Trophoblast cell (in vitro differentiated cells and primary cell): ENCODE data around the gene ATP6V1B1. TPM values are rescaled to one million over a fixed set of nuclear protein-coding genes. Genes with fewer than 3 reads are reported as not detected.

Source experiments
- DNase-seq, 2 donors: peaks; one replicate each; pipeline ENCODE4 v3.0.0-alpha.2; 2016
- H2AFZ ChIP-seq: 2 replicates; pipeline ENCODE4 v1.6.1; 2013; ENCODE audit warnings: low read length, moderate library complexity, mild to moderate bottlenecking; ENCODE audit not compliant: insufficient read depth, poor library complexity
- H2AK5ac ChIP-seq: 2 replicates; pipeline ENCODE4 v1.6.1; 2013; ENCODE audit warnings: mild to moderate bottlenecking, low read length
- H2BK120ac ChIP-seq: 2 replicates; pipeline ENCODE4 v1.6.1; 2013; ENCODE audit warnings: low read length, mild to moderate bottlenecking, moderate library complexity; ENCODE audit not compliant: insufficient read depth, poor library complexity
- H2BK12ac ChIP-seq: 2 replicates; pipeline ENCODE4 v1.6.1; 2013; ENCODE audit warnings: mild to moderate bottlenecking, low read length, moderate library complexity
- H2BK5ac ChIP-seq: 2 replicates; pipeline ENCODE4 v1.6.1; 2013; ENCODE audit warnings: low read length, low read depth, moderate library complexity, mild to moderate bottlenecking; ENCODE audit not compliant: poor library complexity
- H3K14ac ChIP-seq: 2 replicates; pipeline ENCODE4 v1.6.1; 2013; ENCODE audit warnings: mild to moderate bottlenecking, low read length
- H3K18ac ChIP-seq: 2 replicates; pipeline ENCODE4 v1.6.1; 2013; ENCODE audit warnings: mild to moderate bottlenecking, low read length
- H3K23ac ChIP-seq: 2 replicates; pipeline ENCODE4 v1.6.1; 2013; ENCODE audit warnings: low read length
- H3K27ac ChIP-seq: 2 replicates; pipeline ENCODE4 v1.5.1; 2013; ENCODE audit warnings: low read depth, mild to moderate bottlenecking, inconsistent platforms, low read length, moderate library complexity
- H3K27me3 ChIP-seq: 2 replicates; pipeline ENCODE4 v1.6.1; 2013; ENCODE audit warnings: inconsistent platforms, mild to moderate bottlenecking, low read length, moderate library complexity; ENCODE audit not compliant: insufficient read depth
- H3K36me3 ChIP-seq, 2 experiments: 1 replicate in 1 of 2; 2 replicates in 1 of 2; pipeline ENCODE4 v1.6.1; 2013; ENCODE audit warnings: low read length in 2 of 2, mild to moderate bottlenecking in 2 of 2, moderate library complexity in 1 of 2; ENCODE audit not compliant: insufficient read depth in 2 of 2, control insufficient read depth in 1 of 2
- H3K4ac ChIP-seq: 2 replicates; pipeline ENCODE4 v1.6.1; 2013; ENCODE audit warnings: low read depth, mild to moderate bottlenecking, low read length, moderate library complexity
- H3K4me1 ChIP-seq, 2 experiments: 1 replicate in 1 of 2; 2 replicates in 1 of 2; pipeline ENCODE4 v1.6.1; 2013; ENCODE audit warnings: low read length in 2 of 2, mild to moderate bottlenecking in 2 of 2, moderate library complexity in 1 of 2; ENCODE audit not compliant: insufficient read depth in 2 of 2, control insufficient read depth in 1 of 2
- H3K4me2 ChIP-seq: 2 replicates; pipeline ENCODE4 v1.6.1; 2013; ENCODE audit warnings: inconsistent platforms, mild to moderate bottlenecking, low read length, moderate library complexity
- H3K4me3 ChIP-seq: 2 replicates; pipeline ENCODE4 v1.5.1; 2013; ENCODE audit warnings: mild to moderate bottlenecking, low read depth, low read length, inconsistent platforms
- H3K79me1 ChIP-seq: one replicate; pipeline ENCODE4 v1.6.1; 2013; ENCODE audit warnings: low read length
- H3K79me2 ChIP-seq: 2 replicates; pipeline ENCODE4 v1.6.1; 2013; ENCODE audit warnings: low read length, mild to moderate bottlenecking; ENCODE audit not compliant: control insufficient read depth, insufficient read depth, poor library complexity
- H3K9ac ChIP-seq: 2 replicates; pipeline ENCODE4 v1.6.1; 2013; ENCODE audit warnings: mild to moderate bottlenecking, low read length
- H3K9me3 ChIP-seq: 2 replicates; pipeline ENCODE4 v1.6.1; 2013; ENCODE audit warnings: low read depth, mild to moderate bottlenecking, control low read depth, inconsistent platforms, low read length; ENCODE audit not compliant: insufficient read depth
- H4K12ac ChIP-seq: 2 replicates; pipeline ENCODE4 v1.6.1; 2013; ENCODE audit warnings: low read depth, mild to moderate bottlenecking, low read length, moderate library complexity
- H4K8ac ChIP-seq: 2 replicates; pipeline ENCODE4 v1.6.1; 2013; ENCODE audit warnings: low read depth, mild to moderate bottlenecking, low read length, moderate library complexity
- H4K91ac ChIP-seq: one replicate; pipeline ENCODE4 v1.6.1; 2013; ENCODE audit warnings: low read depth, mild to moderate bottlenecking, low read length, moderate library complexity
- whole genome bisulfite sequencing: extraction: QIAGEN DNeasy Blood & Tissue Kit; methylation state at CpG from one replicate; pipeline ENCODE4 v1.1.7; 2013; ENCODE audit warnings: missing lambda C conversion rate; ENCODE audit not compliant: insufficient read length, insufficient coverage; ENCODE audit errors: extremely low coverage; 5-methylcytosine and 5-hydroxymethylcytosine counted together
- polyA plus RNA-seq: library from polyadenylated mRNA; stranded (reverse); fragments of 200-250 nt; gene quantifications from 2 replicates; pipeline ENCODE4 v1.2.3, GENCODE V29; 2013

Gene ATP6V1B1
- polyA plus RNA-seq = 0.86 and 1.00 TPM in 2 replicates

DNA sequence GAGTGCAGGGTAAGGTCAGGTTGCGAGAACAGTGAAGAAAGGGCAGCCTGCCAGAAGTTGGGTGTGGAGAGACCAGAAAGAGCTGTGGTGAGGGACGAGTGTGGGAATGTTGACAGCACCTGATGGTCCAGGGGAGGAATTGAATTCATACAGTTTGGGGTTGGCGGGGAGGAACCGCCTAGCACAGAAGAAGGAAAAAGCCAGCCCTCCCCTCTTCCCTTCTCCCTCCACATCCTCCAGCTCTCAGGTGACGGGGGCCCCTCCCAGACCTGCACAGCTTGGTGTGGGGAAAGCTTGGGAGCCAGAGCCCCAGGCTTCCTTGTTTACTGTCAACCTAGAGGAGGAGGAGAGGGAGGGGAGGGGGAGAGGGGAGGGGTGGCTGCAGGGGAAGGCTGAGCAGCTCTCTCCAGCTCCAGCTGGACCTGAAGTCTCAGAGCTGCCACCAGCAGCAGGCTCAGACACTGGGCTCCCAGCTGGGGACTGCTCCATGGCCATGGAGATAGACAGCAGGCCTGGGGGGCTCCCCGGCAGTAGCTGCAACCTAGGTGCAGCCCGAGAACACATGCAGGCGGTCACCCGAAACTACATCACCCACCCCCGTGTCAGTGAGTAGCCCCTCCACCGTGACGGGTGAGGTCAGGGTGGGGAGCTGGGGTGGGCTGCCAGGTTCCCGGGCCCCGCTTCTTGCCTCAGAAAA, at the start of gene ATP6V1B1:
Gene ATP6V1B1, plus strand, starts transcription at position 433 of the 697 bp plus-strand sequence. Its CDS starts 55 bp downstream, at position 488.
- H2BK120ac ChIP-seq = no peak within 1 kb of the TSS
- no peak within 1 kb of the TSS for H3K4ac ChIP-seq
- H3K27ac ChIP-seq = no peak within 1 kb of the TSS
- no peak within 1 kb of the TSS for H4K12ac ChIP-seq
- no peak within 1 kb of the TSS for H3K9ac ChIP-seq
- H3K27me3 ChIP-seq = peaks cover 11% of the 10 kb centered on the region
- H2AFZ ChIP-seq = no peak within 1 kb of the TSS
- WGBS = no CpG with 5 or more reads among the region's 14 CpGs
- no peak within 1 kb of the TSS for H3K18ac ChIP-seq
- H2BK12ac ChIP-seq = no peak within 1 kb of the TSS
- H3K79me2 ChIP-seq = no peaks in the 10 kb centered on the region
- H4K8ac ChIP-seq = no peak within 1 kb of the TSS
- DNase-seq = no peak
- no peak within 1 kb of the TSS for H2AK5ac ChIP-seq
- no peak within 1 kb of the TSS for H3K14ac ChIP-seq
- no peaks in the 10 kb centered on the region for H3K79me1 ChIP-seq
- peaks cover 6 to 9% of the 10 kb centered on the region in 2 experiments for H3K4me1 ChIP-seq
- H4K91ac ChIP-seq = no peak within 1 kb of the TSS
- H3K9me3 ChIP-seq = no peaks in the 10 kb centered on the region
- H3K23ac ChIP-seq = no peak within 1 kb of the TSS
- no peaks in the 10 kb centered on the region for H3K36me3 ChIP-seq
- no peak within 1 kb of the TSS for H3K4me2 ChIP-seq
- H2BK5ac ChIP-seq = no peak within 1 kb of the TSS
- H3K4me3 ChIP-seq = no peak within 1 kb of the TSS

GRCh38 chr2:70886541-70886987, 49.1 kb upstream of the ATP6V1B1 start:
- H3K4ac ChIP-seq = no peak overlapping the region
- H2BK5ac ChIP-seq = no peak overlapping the region
- no CpG with 5 or more reads among the region's 10 CpGs for WGBS
- H3K36me3 ChIP-seq = no peaks in the 10 kb centered on the region
- no peak overlapping the region for H2BK12ac ChIP-seq
- peaks cover 2% of the 10 kb centered on the region for H3K79me1 ChIP-seq
- peaks cover 12% of the 10 kb centered on the region in 2 experiments for H3K4me1 ChIP-seq
- H3K4me2 ChIP-seq = no peak overlapping the region
- H4K12ac ChIP-seq = no peak overlapping the region
- no peak overlapping the region for H4K91ac ChIP-seq
- H2AFZ ChIP-seq = no peak overlapping the region
- H3K9ac ChIP-seq = no peak overlapping the region
- H3K27ac ChIP-seq = no peak overlapping the region
- H3K27me3 ChIP-seq = peaks cover 65% of the 10 kb centered on the region
- no peak overlapping the region for H4K8ac ChIP-seq
- DNase-seq = no peak
- peaks cover 7% of the 10 kb centered on the region for H3K9me3 ChIP-seq
- H3K14ac ChIP-seq = no peak overlapping the region
- no peak overlapping the region for H3K18ac ChIP-seq
- no peak overlapping the region for H3K23ac ChIP-seq
- no peak overlapping the region for H2AK5ac ChIP-seq
- H3K4me3 ChIP-seq = no peak overlapping the region
- H2BK120ac ChIP-seq = no peak overlapping the region
- H3K79me2 ChIP-seq = peaks cover 1% of the 10 kb centered on the region

- Histone ChIP-seq H3K27me3 (peaks cover 71% of the 10 kb centered on the region), H3K14ac (no peak overlapping the region), H3K23ac (no peak overlapping the region), H3K79me1 (peaks cover 2% of the 10 kb centered on the region), H2BK5ac (no peak overlapping the region), H3K36me3 (no peaks in the 10 kb centered on the region), H3K18ac (no peak overlapping the region), H4K91ac (no peak overlapping the region), H3K27ac (no peak overlapping the region), H3K79me2 (peaks cover 1% of the 10 kb centered on the region), H2BK12ac (no peak overlapping the region), H2AK5ac (no peak overlapping the region), H3K9ac (no peak overlapping the region), H3K4me1 (peaks cover 12% of the 10 kb centered on the region in 2 experiments), H2AFZ (peak overlapping the region; percentile 79), H4K12ac (peak overlapping the region; percentile 73), H3K9me3 (peaks cover 7% of the 10 kb centered on the region), H3K4me2 (peak overlapping the region; percentile 58), H3K4me3 (no peak overlapping the region), H2BK120ac (no peak overlapping the region), H4K8ac (peak overlapping the region; percentile 71), H3K4ac (no peak overlapping the region)
- no CpG with 5 or more reads among the region's 8 CpGs for WGBS
- no peak for DNase-seq
Observed at GRCh38 chr2:70887208-70887549, 48.5 kb upstream of the ATP6V1B1 start.

DNA sequence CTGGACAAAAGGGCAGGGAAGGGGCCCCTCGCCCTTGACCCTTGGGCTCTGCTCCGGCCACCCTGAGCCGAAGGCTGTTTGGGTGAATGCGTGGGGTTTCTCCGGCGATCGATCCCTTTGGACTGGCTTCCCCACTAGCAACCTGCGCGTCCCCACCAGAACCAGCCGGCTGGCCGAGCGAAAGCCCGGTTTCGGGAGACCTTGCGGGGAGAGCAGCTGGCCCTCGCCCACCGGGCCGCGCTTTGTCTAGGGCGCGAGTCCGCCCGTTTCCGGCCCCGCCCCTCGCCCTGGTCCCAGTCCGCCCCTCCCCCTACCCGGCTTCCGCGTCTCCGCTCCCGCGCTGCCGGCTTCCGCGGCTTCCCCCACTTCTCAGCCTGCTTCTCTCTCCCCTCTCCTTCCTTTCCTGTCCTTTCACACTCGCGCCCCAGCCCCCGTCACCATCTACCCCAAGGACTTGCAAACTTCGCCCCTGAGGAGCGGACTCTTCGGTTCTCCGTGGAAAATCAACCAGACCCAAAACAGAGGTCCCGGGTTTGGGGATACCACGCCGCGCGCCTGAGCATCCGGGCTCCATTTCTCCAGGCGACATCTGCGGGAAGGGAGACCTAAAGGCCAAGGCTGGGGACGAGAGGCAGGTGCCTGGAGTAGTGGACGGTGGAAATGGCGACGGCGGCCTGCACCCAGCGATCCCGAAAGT, 48.0 kb upstream of the ATP6V1B1 start:
- Histone ChIP-seq H3K18ac (peak overlapping the region; percentile 64), H4K8ac (peak overlapping the region; percentile 71), H3K27ac (no peak overlapping the region), H3K4me2 (peak overlapping the region; percentile 58), H2BK5ac (no peak overlapping the region), H3K36me3 (no peaks in the 10 kb centered on the region), H3K4me1 (peaks cover 12% of the 10 kb centered on the region in 2 experiments), H3K4me3 (peak overlapping the region; percentile 66), H2AK5ac (no peak overlapping the region), H3K9me3 (peaks cover 7% of the 10 kb centered on the region), H2AFZ (peak overlapping the region; percentile 79), H4K12ac (peak overlapping the region; percentile 73), H2BK120ac (no peak overlapping the region), H3K9ac (no peak overlapping the region), H3K79me2 (peaks cover 1% of the 10 kb centered on the region), H3K79me1 (peaks cover 2% of the 10 kb centered on the region), H2BK12ac (no peak overlapping the region), H4K91ac (no peak overlapping the region), H3K14ac (peak overlapping the region; percentile 32), H3K23ac (no peak overlapping the region), H3K27me3 (peaks cover 71% of the 10 kb centered on the region), H3K4ac (no peak overlapping the region)
- no CpG with 5 or more reads among the region's 58 CpGs for WGBS
- peak in 1 of 2 donors; percentile 29 for DNase-seq
